ENCODE measurements around the gene UVSSA.

Gene UVSSA

GRCh38 chr4:1312821-1313640 is 34.0 kb upstream of the UVSSA start:
- TF ChIP-seq, protein P1, sequence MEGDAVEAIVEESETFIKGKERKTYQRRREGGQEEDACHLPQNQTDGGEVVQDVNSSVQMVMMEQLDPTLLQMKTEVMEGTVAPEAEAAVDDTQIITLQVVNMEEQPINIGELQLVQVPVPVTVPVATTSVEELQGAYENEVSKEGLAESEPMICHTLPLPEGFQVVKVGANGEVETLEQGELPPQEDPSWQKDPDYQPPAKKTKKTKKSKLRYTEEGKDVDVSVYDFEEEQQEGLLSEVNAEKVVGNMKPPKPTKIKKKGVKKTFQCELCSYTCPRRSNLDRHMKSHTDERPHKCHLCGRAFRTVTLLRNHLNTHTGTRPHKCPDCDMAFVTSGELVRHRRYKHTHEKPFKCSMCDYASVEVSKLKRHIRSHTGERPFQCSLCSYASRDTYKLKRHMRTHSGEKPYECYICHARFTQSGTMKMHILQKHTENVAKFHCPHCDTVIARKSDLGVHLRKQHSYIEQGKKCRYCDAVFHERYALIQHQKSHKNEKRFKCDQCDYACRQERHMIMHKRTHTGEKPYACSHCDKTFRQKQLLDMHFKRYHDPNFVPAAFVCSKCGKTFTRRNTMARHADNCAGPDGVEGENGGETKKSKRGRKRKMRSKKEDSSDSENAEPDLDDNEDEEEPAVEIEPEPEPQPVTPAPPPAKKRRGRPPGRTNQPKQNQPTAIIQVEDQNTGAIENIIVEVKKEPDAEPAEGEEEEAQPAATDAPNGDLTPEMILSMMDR (IDR thresholded peaks at IDR 0.05; ENCODE audit: insufficient read depth, missing control alignments), result no peak
- FAIRE-seq, result no peak
- no peak for DNase-seq (ENCODE audit: insufficient read length, low spot score)

- TF ChIP-seq, protein P1 (IDR thresholded peaks at IDR 0.05; ENCODE audit: insufficient read depth, missing control alignments), result no peak
- no peak for DNase-seq (ENCODE audit: insufficient read length, low spot score)
- FAIRE-seq, result no peak
Measured at GRCh38 chr4:1315306-1315705, 31.7 kb upstream of the UVSSA start.

GRCh38 chr4:1315836-1316536 is 31.0 kb upstream of the UVSSA start:
- DNase-seq (ENCODE audit: insufficient read length, low spot score) (no peak), FAIRE-seq (no peak)
- TF ChIP-seq, protein P1 (IDR thresholded peaks at IDR 0.05; ENCODE audit: insufficient read depth, missing control alignments), result no peak

DNA sequence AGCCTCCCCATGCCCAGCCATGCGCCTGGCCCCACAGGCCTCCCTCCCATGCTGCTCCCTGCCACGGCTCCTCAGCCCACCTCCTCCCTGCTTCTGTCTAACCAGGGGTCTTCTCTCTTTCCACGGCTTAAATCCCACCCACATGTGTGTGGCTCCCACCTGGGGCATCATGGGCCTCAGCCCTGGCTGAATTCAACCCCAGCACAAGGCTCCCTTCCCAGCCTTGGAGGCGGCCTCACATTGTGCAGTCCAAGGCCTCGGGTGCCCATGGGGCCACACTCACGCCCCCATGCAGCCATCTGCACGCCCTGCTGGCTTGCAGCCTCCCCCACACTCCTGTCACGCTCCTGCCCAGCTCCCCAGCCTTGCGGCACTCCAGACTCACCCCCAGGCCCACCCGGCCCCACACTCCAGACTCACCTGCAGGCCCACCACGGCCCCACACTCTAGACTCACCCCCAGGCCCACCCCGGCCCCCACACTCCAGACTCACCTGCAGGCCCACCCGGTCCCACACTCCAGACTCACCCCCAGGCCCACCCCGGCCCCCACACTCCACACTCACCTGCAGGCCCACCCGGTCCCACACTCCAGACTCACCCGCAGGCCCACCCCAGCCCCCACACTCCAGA is 30.4 kb upstream of the UVSSA start:
- TF ChIP-seq, protein P1 (IDR thresholded peaks at IDR 0.05; ENCODE audit: insufficient read depth, missing control alignments), result no peak
- DNase-seq (ENCODE audit: insufficient read length, low spot score) (no peak), FAIRE-seq (no peak)

- DNase-seq (ENCODE audit: insufficient read length, low spot score) (no peak), FAIRE-seq (no peak)
- TF ChIP-seq, protein P1 (IDR thresholded peaks at IDR 0.05; ENCODE audit: insufficient read depth, missing control alignments), result no peak
Measured at GRCh38 chr4:1317177-1318045, 29.6 kb upstream of the UVSSA start.

- TF ChIP-seq, protein P1 (IDR thresholded peaks at IDR 0.05; ENCODE audit: insufficient read depth, missing control alignments), result no peak
- FAIRE-seq (no peak), DNase-seq (ENCODE audit: insufficient read length, low spot score) (no peak)
Measured at GRCh38 chr4:1318046-1318375, 29.0 kb upstream of the UVSSA start.

Measured in D721Med (cell line).